ENCODE data around the gene PIAS1.
"Not testable (repeated sequence)": the region's sequence is repeated elsewhere in the genome, so short reads cannot be mapped to it uniquely, and the experiment has no call there.

The PIAS1 gene

GRCh38 chr15:68187559-68187958 lies 133.4 kb downstream of the PIAS1 start:
- no peak for DNase-seq

- no peak for DNase-seq
These were observed 134.5 kb downstream of the PIAS1 start for GRCh38 chr15:68188647-68189046.

GRCh38 chr15:68190048-68190447 lies 135.9 kb downstream of the PIAS1 start:
- DNase-seq = no peak

- DNase-seq = no peak
These were observed 137.4 kb downstream of the PIAS1 start for GRCh38 chr15:68191555-68191954.

- DNase-seq = no peak
These were observed 138.0 kb downstream of the PIAS1 start for GRCh38 chr15:68192117-68192516.

GRCh38 chr15:68192804-68193486 lies 138.8 kb downstream of the PIAS1 start:
- DNase-seq = no peak

- DNase-seq = no peak
These were observed 141.4 kb downstream of the PIAS1 start for GRCh38 chr15:68195336-68196112.

GRCh38 chr15:68196445-68197169 lies 142.5 kb downstream of the PIAS1 start:
- DNase-seq = no peak

GRCh38 chr15:68197170-68197492 lies 143.0 kb downstream of the PIAS1 start:
- DNase-seq = no peak

- DNase-seq = no peak
These were observed 143.7 kb downstream of the PIAS1 start for GRCh38 chr15:68197661-68198437.

- no peak for DNase-seq
These were observed 145.2 kb downstream of the PIAS1 start for GRCh38 chr15:68199340-68199739.

- DNase-seq = no peak
These were observed 146.1 kb downstream of the PIAS1 start for GRCh38 chr15:68200016-68200861.

- DNase-seq = no peak
These were observed 147.2 kb downstream of the PIAS1 start for GRCh38 chr15:68201153-68201878.

- DNase-seq = no peak
These were observed 147.8 kb downstream of the PIAS1 start for GRCh38 chr15:68201879-68202261.

GRCh38 chr15:68202994-68203393 lies 148.9 kb downstream of the PIAS1 start:
- not testable (repeated sequence) for DNase-seq

GRCh38 chr15:68203486-68203885 lies 149.4 kb downstream of the PIAS1 start:
- no peak for DNase-seq

- no peak for DNase-seq
These were observed 149.8 kb downstream of the PIAS1 start for GRCh38 chr15:68203956-68204355.

- no peak for DNase-seq
These were observed 150.2 kb downstream of the PIAS1 start for GRCh38 chr15:68204361-68204760.

- no peak for DNase-seq
These were observed 150.9 kb downstream of the PIAS1 start, which contains the start of gene CALML4 for GRCh38 chr15:68204776-68205557. CALML4 (minus strand) TSS chr15:68205332; CDS start chr15:68205247, 85 bp downstream.

- no peak for DNase-seq
These were observed 151.4 kb downstream of the PIAS1 start for GRCh38 chr15:68205558-68205944.
